Measurements from ENCODE around the gene PRSS22. TPM values are rescaled to one million over a fixed set of nuclear protein-coding genes. Genes with fewer than 3 reads are reported as not detected.

Gene PRSS22
- total RNA-seq, 1 donor from 2014 or later = 15.3 TPM

- ATAC-seq (no peak), DNase-seq (peak; percentile 43)
- no peak overlapping the region for H3K27ac ChIP-seq
- H3K36me3 ChIP-seq = no peaks in the 10 kb centered on the region
- H3K9me3 ChIP-seq = no peaks in the 10 kb centered on the region
- peaks cover 9% of the 10 kb centered on the region for H3K4me1 ChIP-seq
- intact Hi-C loops (cut with DNase I) = no loop called here
- H3K27me3 ChIP-seq (ENCODE audit: low read depth) = peaks cover 7% of the 10 kb centered on the region
- H3K4me3 ChIP-seq = no peak overlapping the region
- no peak for TF ChIP-seq CTCF (IDR thresholded peaks at IDR 0.05)
Measured at GRCh38 chr16:2831203-2831602, 26.8 kb downstream of the PRSS22 start.

GRCh38 chr16:2830355-2830695 lies 27.6 kb downstream of the PRSS22 start:
- DNase-seq = no peak
- H3K36me3 ChIP-seq = no peaks in the 10 kb centered on the region
- peak overlapping the region; percentile 8 for H3K4me3 ChIP-seq
- no peak for TF ChIP-seq CTCF (IDR thresholded peaks at IDR 0.05)
- intact Hi-C loops (cut with DNase I) = no loop called here
- H3K9me3 ChIP-seq = no peaks in the 10 kb centered on the region
- H3K4me1 ChIP-seq = peaks cover 9% of the 10 kb centered on the region
- H3K27ac ChIP-seq = no peak overlapping the region
- ATAC-seq = peak; percentile 5 to 6
- peaks cover 14% of the 10 kb centered on the region for H3K27me3 ChIP-seq (ENCODE audit: low read depth)

- intact Hi-C loops (cut with DNase I) = no loop called here
- no peak for TF ChIP-seq CTCF (IDR thresholded peaks at IDR 0.05)
- peak; percentile 42 for DNase-seq
- no peaks in the 10 kb centered on the region for H3K36me3 ChIP-seq
- no peak within 1 kb of the TSS for H3K27ac ChIP-seq
- H3K4me1 ChIP-seq = peaks cover 9% of the 10 kb centered on the region
- peak within 1 kb of the TSS; percentile 8 for H3K4me3 ChIP-seq
- H3K9me3 ChIP-seq = no peaks in the 10 kb centered on the region
- H3K27me3 ChIP-seq (ENCODE audit: low read depth) = peaks cover 15% of the 10 kb centered on the region
- peak in 1 of 2 donors; percentile 4 for ATAC-seq
Measured at GRCh38 chr16:2829501-2830354, 28.2 kb downstream of the PRSS22 start, which contains the start of gene ZG16B. Gene ZG16B (plus strand): TSS chr16:2830303. CDS start chr16:2830442, 139 bp downstream.

GRCh38 chr16:2828876-2829430 lies 29.0 kb downstream of the PRSS22 start:
- H3K36me3 ChIP-seq = no peaks in the 10 kb centered on the region
- ATAC-seq (no peak), DNase-seq (peak; percentile 16)
- TF ChIP-seq CTCF (IDR thresholded peaks at IDR 0.05) = no peak
- no peak overlapping the region for H3K4me3 ChIP-seq
- intact Hi-C loops (cut with DNase I) = no loop called here
- H3K4me1 ChIP-seq = peaks cover 9% of the 10 kb centered on the region
- H3K9me3 ChIP-seq = no peaks in the 10 kb centered on the region
- H3K27ac ChIP-seq = no peak overlapping the region
- H3K27me3 ChIP-seq (ENCODE audit: low read depth) = peaks cover 15% of the 10 kb centered on the region

GRCh38 chr16:2828521-2828840 lies 29.5 kb downstream of the PRSS22 start:
- Histone ChIP-seq H3K36me3 (no peaks in the 10 kb centered on the region), H3K4me1 (peaks cover 9% of the 10 kb centered on the region), H3K27ac (no peak overlapping the region), H3K4me3 (no peak overlapping the region), H3K9me3 (no peaks in the 10 kb centered on the region), H3K27me3 (ENCODE audit: low read depth) (peaks cover 15% of the 10 kb centered on the region)
- intact Hi-C loops (cut with DNase I) = no loop called here
- DNase-seq = peak; percentile 42
- no peak for TF ChIP-seq CTCF (IDR thresholded peaks at IDR 0.05)
- ATAC-seq = no peak

Measured in lower lobe of right lung (tissue), 2 donors.